Keratinocyte (primary cell): ENCODE results near the gene SUSD6. TPM values are rescaled to one million over a fixed set of nuclear protein-coding genes. Genes with fewer than 3 reads are reported as not detected.

Experiments used
- DNase-seq: peaks from one replicate; pipeline ENCODE4 v3.0.0-alpha.2; 2011; ENCODE audit warnings: low read depth, missing footprints, low spot score
- FAIRE-seq: peaks from 2 replicates; lab custom pipeline; 2011; peaks lifted over from hg19 to GRCh38; lab: Jason Lieb, UNC
- H2AFZ ChIP-seq: 2 replicates; pipeline ENCODE4 v1.6.0; 2012; ENCODE audit warnings: low read length, control low read depth, inconsistent platforms; ENCODE audit not compliant: control insufficient read depth
- H3K27ac ChIP-seq: 2 replicates; pipeline ENCODE4 v1.5.1; 2011; ENCODE audit warnings: low read length; ENCODE audit not compliant: control insufficient read depth, insufficient read depth
- H3K27me3 ChIP-seq: 3 replicates; pipeline ENCODE4 v1.6.0; 2011; ENCODE audit warnings: low read length; ENCODE audit not compliant: control insufficient read depth, insufficient read depth; ENCODE audit errors: extremely low read depth
- H3K36me3 ChIP-seq, 2 experiments: 2 replicates in 1 of 2; 3 replicates in 1 of 2; pipeline ENCODE4 v1.5.1; 2011; ENCODE audit warnings: low read length in 2 of 2, mild to moderate bottlenecking in 1 of 2; ENCODE audit not compliant: control insufficient read depth in 2 of 2, insufficient read depth in 2 of 2; ENCODE audit errors: extremely low read depth in 1 of 2
- H3K4me1 ChIP-seq: 3 replicates; pipeline ENCODE4 v1.5.1; 2011; ENCODE audit warnings: low read length; ENCODE audit not compliant: control insufficient read depth, insufficient read depth; ENCODE audit errors: extremely low read depth
- H3K4me2 ChIP-seq: 3 replicates; pipeline ENCODE4 v1.6.0; 2011; ENCODE audit warnings: low read depth, low read length; ENCODE audit not compliant: control insufficient read depth, insufficient read depth; ENCODE audit errors: extremely low read depth
- H3K4me3 ChIP-seq, 3 experiments: fragments of 200-600 bp in 1 of 3; sonication (generic) in 1 of 3; 2 replicates in 2 of 3; 3 replicates in 1 of 3; pipeline ENCODE4 v1.5.1; 2011 to 2016; ENCODE audit warnings: low read length in 3 of 3, mild to moderate bottlenecking in 3 of 3, control low read depth in 2 of 3, inconsistent platforms in 1 of 3, low read depth in 1 of 3, mixed read lengths in 1 of 3, mixed run types in 1 of 3, moderate library complexity in 1 of 3; ENCODE audit not compliant: control insufficient read depth in 2 of 3, insufficient read depth in 2 of 3; ENCODE audit errors: extremely low read depth in 1 of 3
- H3K79me2 ChIP-seq: 2 replicates; pipeline ENCODE4 v1.6.0; 2012; ENCODE audit warnings: low read length; ENCODE audit not compliant: control insufficient read depth, insufficient read depth
- H3K9ac ChIP-seq: 3 replicates; pipeline ENCODE4 v1.6.0; 2011; ENCODE audit warnings: low read length; ENCODE audit not compliant: control insufficient read depth, insufficient read depth; ENCODE audit errors: extremely low read depth
- H3K9me1 ChIP-seq: 3 replicates; pipeline ENCODE4 v1.6.0; 2011; ENCODE audit warnings: low read length; ENCODE audit not compliant: control insufficient read depth, insufficient read depth; ENCODE audit errors: extremely low read depth
- H3K9me3 ChIP-seq: 2 replicates; pipeline ENCODE4 v1.5.1; 2012; ENCODE audit warnings: low read depth, low read length; ENCODE audit not compliant: control insufficient read depth
- H4K20me1 ChIP-seq: 3 replicates; pipeline ENCODE4 v1.6.0; 2011; ENCODE audit warnings: low read length; ENCODE audit not compliant: control insufficient read depth, insufficient read depth; ENCODE audit errors: extremely low read depth
- CTCF ChIP-seq, 3 experiments: IDR thresholded peaks in 1 of 3; conservative IDR thresholded peaks in 1 of 3; optimal IDR thresholded peaks in 1 of 3; 2 replicates in 2 of 3; 3 replicates in 1 of 3; pipeline versions ENCODE3 to v1.5.1; 2011; ENCODE audit warnings: low read length in 3 of 3, mild to moderate bottlenecking in 3 of 3, moderate library complexity in 2 of 3, control low read depth in 1 of 3, inconsistent platforms in 1 of 3; ENCODE audit not compliant: insufficient read depth in 2 of 3; ENCODE audit errors: extremely low read depth in 1 of 3
- EZH2 ChIP-seq: IDR thresholded peaks from one replicate; pipeline ENCODE4 v1.6.1; 2012; ENCODE audit warnings: inconsistent platforms, mild to moderate bottlenecking, low read length, moderate library complexity
- dilution Hi-C: fragments of 300-500 bp; cut with MboI; formaldehyde crosslinking; loops from one replicate; pipeline ENCODE4 v1.7.0; 2020; ENCODE audit warnings: low sequenced_read_pairs; ENCODE audit not compliant: extremely low pct_ligation_motif_present
- polyA plus RNA-seq, 5 experiments: library from polyadenylated mRNA; depleted of rRNA in 3 of 5; stranded (reverse) in 3 of 5; stranded (forward) in 1 of 5; unstranded in 1 of 5; fragments of >200 nt; gene quantifications; 1 replicate in 1 of 5; 2 replicates in 3 of 5; 3 replicates in 1 of 5; pipeline versions ENCODE4 v1.2.1 to v1.2.3, GENCODE V29; 2011 to 2012; ENCODE audit warnings: missing spikeins in 2 of 5, low read depth in 1 of 5, low replicate concordance in 1 of 5

Gene SUSD6
- polyA plus RNA-seq, 1 donor (not counting 4 experiments of a cell fraction or from before 2014, with no cell fraction given) = 10.5 TPM

DNA sequence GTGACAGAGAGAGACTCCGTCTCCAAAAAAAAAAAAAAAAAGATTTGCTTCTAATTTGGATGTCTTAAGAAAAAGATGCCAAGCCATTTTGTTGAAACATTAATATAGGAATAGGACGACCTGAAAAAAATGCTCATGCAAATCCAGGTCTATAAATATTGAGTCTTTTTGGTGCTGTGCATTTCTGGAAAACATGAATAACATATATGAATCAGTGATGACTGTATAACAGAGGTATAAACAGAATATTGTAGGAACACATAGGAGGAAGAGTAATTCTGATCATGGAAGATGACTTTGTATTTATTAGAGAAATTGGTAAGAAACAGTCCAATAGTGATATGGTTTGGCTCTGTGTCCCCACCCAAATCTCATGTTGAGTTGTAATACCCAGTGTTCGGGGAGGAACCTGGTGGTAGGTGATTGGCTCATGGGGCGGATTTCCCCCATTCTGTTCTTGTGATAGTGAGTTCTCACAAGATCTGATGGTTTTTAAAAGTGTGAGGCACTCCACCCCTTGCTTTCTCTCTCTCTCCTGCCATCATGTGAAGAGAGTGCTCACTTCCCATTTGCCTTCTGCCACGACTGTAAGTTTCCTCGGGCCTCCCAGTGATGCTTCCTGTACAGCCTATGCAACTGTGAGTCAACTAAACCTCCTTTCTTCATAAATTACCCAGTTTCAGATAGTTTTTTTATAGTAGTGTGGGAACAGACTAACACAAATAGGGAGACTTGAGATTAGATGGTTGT lies 152.5 kb downstream of the SUSD6 start:
- Histone ChIP-seq H3K9ac (no peak overlapping the region), H3K4me1 (peaks cover 23% of the 10 kb centered on the region), H3K36me3 (peaks cover 7 to 12% of the 10 kb centered on the region in 2 experiments), H3K27ac (no peak overlapping the region), H3K9me3 (no peaks in the 10 kb centered on the region), H4K20me1 (peaks cover 12% of the 10 kb centered on the region), H3K79me2 (peaks cover 20% of the 10 kb centered on the region), H3K4me2 (no peak overlapping the region), H3K4me3 (no peak overlapping the region), H2AFZ (peak overlapping the region; percentile 6), H3K9me1 (no peaks in the 10 kb centered on the region), H3K27me3 (no peaks in the 10 kb centered on the region)
- dilution Hi-C loops = no loop called here
- DNase-seq (no peak), FAIRE-seq (no peak)
- TF ChIP-seq EZH2 (no peak), CTCF (optimal IDR thresholded peaks at IDR 0.05 in 1 of 3, IDR thresholded peaks at IDR 0.05 in 1 of 3, conservative IDR thresholded peaks at IDR 0.05 in 1 of 3; ENCODE audit: extremely low read depth in 1 of 3, insufficient read depth in 2 of 3, low read length in 3 of 3) (no peak)

Other genes with a start within 250 kb of the SUSD6 start
- 124 to 256 TPM (median 159 TPM) in 3 replicates for gene ERH, start 213.3 kb upstream of the SUSD6 start, polyA plus RNA-seq
- gene SLC39A9, start 212.9 kb upstream of the SUSD6 start, polyA plus RNA-seq = 58.8 to 75.2 TPM (median 70.3 TPM) in 3 replicates
- 0.01 TPM in 2 of 3 replicates, not detected in the other for gene PLEKHD1, start 126.9 kb upstream of the SUSD6 start, polyA plus RNA-seq
- not detected in 3 replicates for gene CCDC177, start 36.7 kb upstream of the SUSD6 start, polyA plus RNA-seq
- gene SRSF5, start 155.5 kb downstream of the SUSD6 start, polyA plus RNA-seq = 189 to 308 TPM (median 292 TPM) in 3 replicates
- gene SLC10A1, start 185.6 kb downstream of the SUSD6 start, polyA plus RNA-seq = not detected in 3 replicates